BJ (cell line): ENCODE measurements around the gene GIGYF2. TPM values are rescaled to one million over a fixed set of nuclear protein-coding genes. Genes with fewer than 3 reads are reported as not detected.
A peak's percentile ranks its signal among the peaks of the same experiment; 100 is the strongest.

Source experiments
- CTCF ChIA-PET: fragments of 350-600 bp; formaldehyde crosslinking; extraction: SDS; loops from one replicate; lab custom pipeline; 2021; ENCODE audit warnings: antibody characterized with exemption, inconsistent platforms; lab: Yijun Ruan, JAX
- POLR2A ChIA-PET: fragments of 300-600 bp; sonication (Branson Sonifier 250); formaldehyde crosslinking; extraction: SDS; loops from one replicate; lab custom pipeline; 2021; ENCODE audit warnings: antibody characterized with exemption; lab: Charles Lee
- DNase-seq: peaks from one replicate; pipeline ENCODE4 v3.0.0-alpha.2; 2011; ENCODE audit warnings: low read depth
- H3K27me3 ChIP-seq: 2 replicates; pipeline ENCODE4 v1.6.0; 2011; ENCODE audit warnings: low read length; ENCODE audit not compliant: control insufficient read depth, insufficient read depth
- H3K36me3 ChIP-seq: 2 replicates; pipeline ENCODE4 v1.5.1; 2011; ENCODE audit warnings: low read length; ENCODE audit not compliant: control insufficient read depth, insufficient read depth
- H3K4me3 ChIP-seq: 2 replicates; pipeline ENCODE4 v1.5.1; 2011; ENCODE audit warnings: low read depth, mild to moderate bottlenecking, control low read depth, low read length
- CTCF ChIP-seq: IDR thresholded peaks from 2 replicates; pipeline ENCODE4 v1.5.1; 2011; ENCODE audit warnings: low read depth, mild to moderate bottlenecking, control low read depth, inconsistent platforms, low read length, moderate library complexity; ENCODE audit not compliant: insufficient read depth
- polyA plus RNA-seq: library from polyadenylated mRNA; depleted of rRNA; stranded (reverse); fragments of >200 nt; gene quantifications from 2 replicates; pipeline ENCODE4 v1.2.3, GENCODE V29; 2011

Gene GIGYF2
- polyA plus RNA-seq, 1 experiment = 28.0 TPM

GRCh38 chr2:232728785-232729184, 31.7 kb downstream of the GIGYF2 start:
- no peak for TF ChIP-seq CTCF
- CTCF ChIA-PET = interaction anchor here (1.0 kb wide), 1 partner anchor 10 kb away, joined by 3 read pairs; no protein-coding TSS in a partner anchor
- POLR2A ChIA-PET = no interaction called here
- H3K27me3 ChIP-seq = no peaks in the 10 kb centered on the region
- DNase-seq = no peak
- no peak overlapping the region for H3K4me3 ChIP-seq
- peaks cover 3% of the 10 kb centered on the region for H3K36me3 ChIP-seq

- Histone ChIP-seq H3K4me3 (no peak overlapping the region), H3K36me3 (no peaks in the 10 kb centered on the region; the same call in 1 of the 2 replicates), H3K27me3 (no peaks in the 10 kb centered on the region)
- CTCF ChIA-PET = no interaction called here
- DNase-seq = peak; percentile 8
- no peak for TF ChIP-seq CTCF
- POLR2A ChIA-PET = interaction anchor here (0.6 kb wide), 1 partner anchor 12 kb away, joined by 4 read pairs; no protein-coding TSS in a partner anchor
These were observed 34.3 kb downstream of the GIGYF2 start for GRCh38 chr2:232731470-232731869.

GRCh38 chr2:232741294-232741693, 44.2 kb downstream of the GIGYF2 start:
- no peak for DNase-seq
- ChIA-PET POLR2A (no interaction called here), CTCF (no interaction called here)
- TF ChIP-seq CTCF = no peak
- Histone ChIP-seq H3K4me3 (no peak overlapping the region), H3K36me3 (peaks cover 2% of the 10 kb centered on the region), H3K27me3 (no peaks in the 10 kb centered on the region)

- CTCF ChIA-PET = no interaction called here
- no peak for DNase-seq
These were observed 44.8 kb downstream of the GIGYF2 start for GRCh38 chr2:232741972-232742371.

GRCh38 chr2:232744963-232745362, 47.8 kb downstream of the GIGYF2 start:
- CTCF ChIA-PET = interaction anchor here (0.6 kb wide), 1 partner anchor 320 kb away, joined by 4 read pairs; no protein-coding TSS in a partner anchor
- POLR2A ChIA-PET = no interaction called here

More at GRCh38 chr2:232741972-232742371, 44.8 kb downstream of the GIGYF2 start:
- TF ChIP-seq CTCF = no peak
- no peak overlapping the region for H3K4me3 ChIP-seq
- H3K36me3 ChIP-seq = peaks cover 2% of the 10 kb centered on the region; the same call in 1 of the 2 replicates
- POLR2A ChIA-PET = no interaction called here
- H3K27me3 ChIP-seq = no peaks in the 10 kb centered on the region

More at GRCh38 chr2:232744963-232745362, 47.8 kb downstream of the GIGYF2 start:
- DNase-seq = no peak
- no peak for TF ChIP-seq CTCF
- Histone ChIP-seq H3K27me3 (no peaks in the 10 kb centered on the region), H3K36me3 (no peaks in the 10 kb centered on the region; the same call in 1 of the 2 replicates), H3K4me3 (no peak overlapping the region)
